IMR-90 (cell line): Measurements from ENCODE around the gene PPT2. TPM values are rescaled to one million over a fixed set of nuclear protein-coding genes. Genes with fewer than 3 reads are reported as not detected.

Experiments used
- ATAC-seq: fragments of 200-7000 bp; cut with Tn5 transposase; 2 replicates; pipeline ENCODE4 v1.9.1; 2020; ENCODE audit warnings: low read depth, mild to moderate bottlenecking, moderate library complexity
- BruUV-seq: library from RNA; stranded (reverse); fragments of 400-500 nt; replicated peaks from 2 replicates; lab custom pipeline; 2021; lab: Mats Ljungman, UMichigan
- CTCF ChIA-PET: fragments of 300-600 bp; formaldehyde crosslinking; extraction: SDS; loops from one replicate; lab custom pipeline; 2021; ENCODE audit warnings: antibody characterized with exemption; lab: Yijun Ruan, JAX
- POLR2A ChIA-PET: fragments of 300-600 bp; sonication (Branson Sonifier 250); formaldehyde crosslinking; loops from one replicate; lab custom pipeline; 2022; ENCODE audit warnings: antibody characterized with exemption; ENCODE audit not compliant: unreplicated experiment; lab: Charles Lee
- DNase-seq: peaks from one replicate; pipeline ENCODE4 v3.0.0; 2013
- H2AFZ ChIP-seq: replicated peaks from 2 replicates; pipeline ENCODE3; 2013; ENCODE audit warnings: low read length, mild to moderate bottlenecking; ENCODE audit not compliant: poor library complexity
- H2AK5ac ChIP-seq: 2 replicates; pipeline ENCODE4 v1.6.1; 2013; ENCODE audit warnings: low read depth, low read length, inconsistent platforms
- H2AK9ac ChIP-seq: replicated peaks from 2 replicates; pipeline ENCODE3; 2013; ENCODE audit warnings: mild to moderate bottlenecking, low read depth, low read length, moderate library complexity; ENCODE audit not compliant: poor library complexity
- H2BK120ac ChIP-seq: 2 replicates; pipeline ENCODE4 v1.6.1; 2013; ENCODE audit warnings: low read depth, low read length, inconsistent platforms
- H2BK15ac ChIP-seq: 3 replicates; pipeline ENCODE4 v1.6.1; 2013; ENCODE audit warnings: low read depth, low read length, inconsistent platforms
- H2BK20ac ChIP-seq: 2 replicates; pipeline ENCODE4 v1.6.1; 2013; ENCODE audit warnings: low read depth, mild to moderate bottlenecking, inconsistent platforms, low read length, moderate library complexity
- H2BK5ac ChIP-seq: 2 replicates; pipeline ENCODE4 v1.6.1; 2013; ENCODE audit warnings: mild to moderate bottlenecking, low read depth, low read length, inconsistent platforms; ENCODE audit not compliant: poor library complexity, severe bottlenecking
- H3K14ac ChIP-seq: replicated peaks from 2 replicates; pipeline ENCODE4 v1.6.1; 2013; ENCODE audit warnings: low read depth, low read length, inconsistent platforms
- H3K18ac ChIP-seq: 2 replicates; pipeline ENCODE4 v1.6.1; 2013; ENCODE audit warnings: low read depth, low read length, control low read depth
- H3K23ac ChIP-seq: 2 replicates; pipeline ENCODE4 v1.6.1; 2013; ENCODE audit warnings: low read depth, low read length, inconsistent platforms
- H3K27ac ChIP-seq: 2 replicates; pipeline ENCODE4 v1.5.1; 2013; ENCODE audit warnings: mild to moderate bottlenecking, control low read depth, low read length; ENCODE audit not compliant: insufficient read depth
- H3K27me3 ChIP-seq: 2 replicates; pipeline ENCODE4 v1.6.1; 2013; ENCODE audit warnings: low read length; ENCODE audit not compliant: control insufficient read depth, insufficient read depth
- H3K36me3 ChIP-seq: 2 replicates; pipeline ENCODE4 v1.6.1; 2013; ENCODE audit warnings: low read length, mixed read lengths; ENCODE audit not compliant: control insufficient read depth, insufficient read depth
- H3K4ac ChIP-seq: 2 replicates; pipeline ENCODE4 v1.6.1; 2013; ENCODE audit warnings: low read depth, low read length, inconsistent platforms
- H3K4me1 ChIP-seq: 2 replicates; pipeline ENCODE4 v1.6.1; 2013; ENCODE audit warnings: low read length, mixed read lengths; ENCODE audit not compliant: control insufficient read depth, insufficient read depth
- H3K4me2 ChIP-seq: 2 replicates; pipeline ENCODE4 v1.6.1; 2013; ENCODE audit warnings: low read depth, mild to moderate bottlenecking, control low read depth, low read length, moderate library complexity
- H3K4me3 ChIP-seq: 2 replicates; pipeline ENCODE4 v1.5.1; 2013; ENCODE audit warnings: low read depth, mild to moderate bottlenecking, control low read depth, low read length, moderate library complexity; ENCODE audit not compliant: insufficient read depth
- H3K56ac ChIP-seq: 2 replicates; pipeline ENCODE4 v1.6.1; 2013; ENCODE audit warnings: low read length, inconsistent platforms; ENCODE audit not compliant: insufficient read depth; ENCODE audit errors: extremely low read depth
- H3K79me1 ChIP-seq, 2 experiments: 2 replicates each; pipeline ENCODE4 v1.6.1; 2013; ENCODE audit warnings: low read length in 2 of 2, inconsistent platforms in 1 of 2, low read depth in 1 of 2
- H3K9ac ChIP-seq: 2 replicates; pipeline ENCODE4 v1.6.1; 2013; ENCODE audit warnings: low read depth, low read length, control low read depth
- H3K9me1 ChIP-seq: 2 replicates; pipeline ENCODE4 v1.6.1; 2013; ENCODE audit warnings: low read length, inconsistent platforms; ENCODE audit not compliant: insufficient read depth
- H3K9me3 ChIP-seq: 2 replicates; pipeline ENCODE4 v1.6.1; 2013; ENCODE audit warnings: low read length; ENCODE audit not compliant: control insufficient read depth, insufficient read depth
- H4K20me1 ChIP-seq: 2 replicates; pipeline ENCODE4 v1.6.1; 2013; ENCODE audit warnings: low read length, inconsistent platforms; ENCODE audit not compliant: insufficient read depth
- H4K5ac ChIP-seq: 2 replicates; pipeline ENCODE4 v1.6.1; 2013; ENCODE audit warnings: mild to moderate bottlenecking, low read depth, low read length, control low read depth
- H4K8ac ChIP-seq, 2 experiments: 2 replicates each; pipeline ENCODE4 v1.6.1; 2013; ENCODE audit warnings: low read depth in 2 of 2, low read length in 2 of 2, control low read depth in 1 of 2, inconsistent platforms in 1 of 2
- H4K91ac ChIP-seq: 2 replicates; pipeline ENCODE4 v1.6.1; 2013; ENCODE audit warnings: low read depth, low read length, inconsistent platforms; ENCODE audit not compliant: insufficient read depth
- MAZ ChIP-seq: IDR thresholded peaks from 2 replicates; pipeline ENCODE4 v1.6.1; 2012; ENCODE audit warnings: low read depth, mild to moderate bottlenecking, low read length, improper control_type of control experiment, moderate library complexity, borderline replicate concordance
- WGBS, 2 experiments: methylation state at CpG; one replicate each; pipeline versions ENCODE4 v1.1.5 to v1.1.7; 2013; ENCODE audit warnings: missing lambda C conversion rate in 2 of 2; ENCODE audit not compliant: insufficient read length in 1 of 2; ENCODE audit errors: extremely low coverage in 2 of 2; 5-methylcytosine and 5-hydroxymethylcytosine counted together
- dilution Hi-C: fragments of 300-500 bp; cut with HindIII; formaldehyde crosslinking; loops from one replicate; pipeline ENCODE4 v1.14.3; 2018; ENCODE audit warnings: low sequenced_read_pairs; ENCODE audit not compliant: unreplicated experiment
- in situ Hi-C: fragments of 300-500 bp; cut with MboI; formaldehyde crosslinking; loops from 3 replicates; pipeline ENCODE4 v1.14.3; 2019; ENCODE audit warnings: low sequenced_read_pairs, inconsistent platforms, mixed read lengths
- intact Hi-C: fragments of 100-400 bp; cut with micrococcal nuclease; formaldehyde crosslinking; loops from 2 replicates; pipeline ENCODE4 v1.10.0; 2022
- polyA plus RNA-seq, 3 experiments: library from polyadenylated mRNA; depleted of rRNA; stranded (reverse); fragments of >200 nt; gene quantifications; 2 replicates each; pipeline ENCODE4 v1.2.3, GENCODE V29; 2012; ENCODE audit warnings: low replicate concordance in 1 of 3
- total RNA-seq: library from RNA; depleted of rRNA; stranded (reverse); fragments of >200 nt; gene quantifications from 2 replicates; pipeline ENCODE4 v1.2.3, GENCODE V29; 2012

PPT2 gene
- total and polyA plus RNA-seq, 2 of the 4 experiments (the other 2 are of a cell fraction): 3.2 to 16.2 TPM

GRCh38 chr6:32171234-32171633, 17.3 kb downstream of the PPT2 start:
- Histone ChIP-seq H4K91ac (no peak overlapping the region), H3K4me1 (peaks cover 4% of the 10 kb centered on the region), H2BK20ac (no peak overlapping the region), H3K23ac (no peak overlapping the region), H3K4me2 (no peak overlapping the region), H3K9me1 (peaks cover 31% of the 10 kb centered on the region), H3K18ac (no peak overlapping the region), H2AK9ac (no peak overlapping the region), H3K27me3 (no peaks in the 10 kb centered on the region), H3K14ac (no peak overlapping the region), H2AFZ (no peak overlapping the region), H3K4me3 (no peak overlapping the region), H3K9me3 (no peaks in the 10 kb centered on the region), H2BK5ac (no peak overlapping the region), H4K5ac (no peak overlapping the region), H2AK5ac (no peak overlapping the region), H2BK120ac (no peak overlapping the region), H2BK15ac (no peak overlapping the region), H3K27ac (no peak overlapping the region), H3K9ac (no peak overlapping the region), H3K4ac (no peak overlapping the region), H3K79me1 (peaks cover 28 to 57% of the 10 kb centered on the region in 2 experiments; a peak in 3 of 4 replicates), H3K36me3 (peaks cover 46% of the 10 kb centered on the region), H4K8ac (no peak overlapping the region), H4K20me1 (no peaks in the 10 kb centered on the region), H3K56ac (no peak overlapping the region)
- 100% methylated on average over 3 of the region's 6 CpGs; no CpG with 5 or more reads in 1 of the 2 experiments for WGBS, 2 experiments
- no TSS peak for BruUV-seq
- intact Hi-C loops: no loop called here
- ChIA-PET CTCF (no interaction called here), POLR2A (no interaction called here)
- no peak for TF ChIP-seq MAZ
- no peak for DNase-seq
- dilution Hi-C loops: no loop called here
- in situ Hi-C loops: loop anchor here (10.0 kb wide), 1 partner anchor 196 kb away; the partner anchor contains the start of gene DXO
- no peak for ATAC-seq
